Activated CD4-positive, alpha-beta memory T cell treated with anti-CD3 and anti-CD28 coated beads, Interleukin-2, amount 10 ng/mL, durations not matched to agents 7 days and 5 days (primary cell): ENCODE results near the gene C10orf143. TPM values are rescaled to one million over a fixed set of nuclear protein-coding genes. Genes with fewer than 3 reads are reported as not detected.

Source experiments
- CTCF ChIA-PET: fragments of 350-600 bp; sonication (Branson Sonifier 250); formaldehyde crosslinking; loops from one replicate; lab custom pipeline; 2021; ENCODE audit warnings: antibody characterized with exemption, inconsistent platforms; lab: Charles Lee
- POLR2A ChIA-PET: fragments of 350-600 bp; sonication (Branson Sonifier 250); formaldehyde crosslinking; loops from one replicate; lab custom pipeline; 2021; ENCODE audit warnings: antibody characterized with exemption; lab: Charles Lee
- DNase-seq: peaks from one replicate; pipeline ENCODE4 v3.0.0-alpha.2; 2020
- H3K27ac Mint-ChIP-seq: one replicate; pipeline ENCODE4 v1.8.0; 2021; ENCODE audit warnings: mild to moderate bottlenecking, mixed read lengths
- H3K27me3 Mint-ChIP-seq: one replicate; pipeline ENCODE4 v1.8.0; 2021; ENCODE audit warnings: mixed read lengths
- H3K36me3 Mint-ChIP-seq: one replicate; pipeline ENCODE4 v1.8.0; 2021; ENCODE audit warnings: low read depth, mixed read lengths
- H3K4me1 Mint-ChIP-seq: one replicate; pipeline ENCODE4 v1.8.0; 2021; ENCODE audit warnings: mixed read lengths
- H3K4me3 Mint-ChIP-seq: one replicate; pipeline ENCODE4 v1.8.0; 2021; ENCODE audit warnings: mild to moderate bottlenecking, mixed read lengths
- H3K9me3 Mint-ChIP-seq: one replicate; pipeline ENCODE4 v1.8.0; 2021; ENCODE audit warnings: mixed read lengths
- total RNA-seq, 2 experiments: library from RNA; stranded (reverse); gene quantifications; one replicate each; pipeline ENCODE4 v1.2.3, GENCODE V29; 2021

Gene C10orf143
- total RNA-seq, 2 experiments from 2014 or later: 2.5 TPM

DNA sequence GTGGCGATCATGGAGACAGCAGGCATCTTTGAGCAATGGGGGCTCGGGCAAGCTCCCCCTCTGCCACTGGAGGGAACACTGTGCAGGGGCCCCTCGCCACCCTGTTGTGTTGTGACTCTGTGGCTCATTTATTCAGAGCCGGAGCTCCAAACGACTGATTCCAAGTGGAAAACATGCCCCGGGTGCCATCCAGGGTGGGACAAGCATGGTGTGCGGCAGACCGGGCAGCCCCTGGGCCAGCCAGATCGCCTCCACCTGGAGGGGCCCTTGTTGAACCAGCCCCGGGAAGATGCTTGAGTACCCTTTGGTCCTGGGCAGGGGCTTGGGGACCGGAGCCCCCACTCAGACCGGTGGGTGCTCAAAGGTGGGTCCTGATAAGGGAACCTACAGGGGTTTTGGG, 61.4 kb downstream of the C10orf143 start:
- Mint-ChIP-seq H3K4me1 (no peaks in the 10 kb centered on the region), H3K9me3 (no peaks in the 10 kb centered on the region), H3K36me3 (no peaks in the 10 kb centered on the region), H3K27ac (no peak overlapping the region), H3K27me3 (no peaks in the 10 kb centered on the region), H3K4me3 (no peak overlapping the region)
- no peak for DNase-seq
- ChIA-PET POLR2A (no interaction called here), CTCF (no interaction called here)

DNA sequence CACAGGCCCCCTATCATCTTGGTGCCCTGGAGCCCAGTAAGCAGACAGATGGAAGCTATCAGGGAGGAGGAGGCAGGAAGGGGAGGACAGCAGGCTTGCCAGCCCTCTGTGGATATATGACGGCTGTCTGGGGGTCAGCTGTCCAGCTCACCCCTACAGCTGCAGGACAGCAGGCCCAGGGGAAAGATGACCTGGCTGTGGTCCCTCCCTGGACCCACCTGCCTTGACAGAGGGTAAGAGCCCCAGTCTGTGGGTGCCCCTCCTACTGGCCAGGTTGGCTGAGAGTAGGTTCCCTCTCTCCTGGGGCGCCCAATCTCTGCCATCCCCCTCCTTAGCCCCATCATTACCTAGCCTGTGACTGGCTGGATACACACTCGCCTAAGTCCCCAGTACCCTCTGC, 62.5 kb downstream of the C10orf143 start:
- Mint-ChIP-seq H3K9me3 (no peaks in the 10 kb centered on the region), H3K36me3 (no peaks in the 10 kb centered on the region), H3K27ac (no peak overlapping the region), H3K4me1 (no peaks in the 10 kb centered on the region), H3K4me3 (no peak overlapping the region), H3K27me3 (peaks cover 3% of the 10 kb centered on the region)
- DNase-seq: no peak
- POLR2A ChIA-PET: no interaction called here
- CTCF ChIA-PET: no interaction called here

DNA sequence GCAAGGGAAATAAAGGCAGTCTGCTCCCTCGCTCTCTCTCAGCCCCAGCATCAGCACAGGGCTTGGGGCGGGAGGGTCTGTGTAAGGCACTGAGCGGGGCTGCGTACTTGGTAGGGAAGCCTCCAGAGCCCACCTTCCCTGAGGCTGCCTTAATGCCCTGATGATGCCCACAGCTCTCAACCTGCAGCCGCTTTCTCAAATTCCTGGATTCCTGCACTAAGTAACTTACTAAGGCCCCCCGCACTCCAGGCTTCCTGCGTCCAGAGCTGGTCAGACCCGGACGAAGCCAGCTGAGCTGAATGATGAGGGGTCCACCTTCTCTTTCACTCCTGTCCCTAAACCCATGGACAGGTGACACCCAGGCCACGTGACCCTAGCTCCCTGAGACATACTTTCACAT, 63.3 kb downstream of the C10orf143 start:
- peaks cover 3% of the 10 kb centered on the region for H3K27me3 Mint-ChIP-seq
- DNase-seq: no peak
- ChIA-PET CTCF (no interaction called here), POLR2A (no interaction called here)
- no peaks in the 10 kb centered on the region for H3K36me3 Mint-ChIP-seq
- no peak overlapping the region for H3K4me3 Mint-ChIP-seq
- no peaks in the 10 kb centered on the region for H3K4me1 Mint-ChIP-seq
- no peak overlapping the region for H3K27ac Mint-ChIP-seq
- H3K9me3 Mint-ChIP-seq: no peaks in the 10 kb centered on the region

DNA sequence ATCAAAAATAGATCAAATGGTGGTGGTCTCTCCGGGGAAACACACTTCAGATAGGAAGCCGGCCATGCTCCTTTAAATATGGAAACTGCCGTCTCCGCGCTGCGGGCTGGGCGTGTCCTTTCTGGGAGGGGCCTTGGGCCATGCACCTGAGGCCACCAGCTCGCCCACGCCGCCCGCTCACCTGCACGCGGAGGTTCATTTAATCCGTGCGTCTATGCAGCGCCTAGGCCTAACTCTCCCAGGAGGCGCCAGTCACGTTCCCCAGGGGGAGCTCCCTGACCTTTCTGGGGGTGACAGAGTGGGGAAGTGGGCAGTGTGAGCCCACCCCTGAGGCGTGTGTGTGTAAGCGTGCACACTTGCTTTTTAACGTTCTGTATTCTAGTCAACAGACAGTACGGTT, 64.0 kb downstream of the C10orf143 start:
- POLR2A ChIA-PET: no interaction called here
- peaks cover 3% of the 10 kb centered on the region for H3K27me3 Mint-ChIP-seq

DNA sequence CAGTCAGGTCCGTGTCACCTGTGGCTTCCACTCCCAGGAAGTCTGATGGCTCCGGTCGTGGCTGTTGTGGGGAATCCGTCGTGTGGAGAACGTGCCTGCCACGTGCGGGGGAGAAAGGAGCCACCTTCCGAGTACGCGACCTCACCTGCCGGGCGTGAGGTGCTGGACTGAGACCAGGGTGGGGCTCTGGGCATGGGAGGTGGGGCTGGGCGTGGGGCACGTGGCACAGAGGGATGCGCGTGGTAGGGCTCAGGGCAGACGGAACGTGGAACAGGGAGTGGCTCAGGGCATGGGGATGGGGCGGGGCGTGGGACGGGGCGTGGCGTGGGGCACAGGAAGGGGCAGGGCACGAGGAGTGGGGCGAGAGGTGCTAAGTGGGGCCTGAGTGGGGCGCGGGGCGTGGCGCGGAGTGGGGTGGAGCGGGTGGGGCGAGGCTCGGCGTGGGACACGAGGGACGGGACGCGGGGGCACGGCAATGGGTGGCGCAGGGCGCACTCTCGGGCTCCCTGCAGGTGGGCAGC, 64.8 kb downstream of the C10orf143 start:
- Mint-ChIP-seq H3K4me3 (no peak overlapping the region), H3K27me3 (peaks cover 3% of the 10 kb centered on the region), H3K4me1 (no peaks in the 10 kb centered on the region), H3K27ac (no peak overlapping the region), H3K9me3 (no peaks in the 10 kb centered on the region), H3K36me3 (no peaks in the 10 kb centered on the region)
- DNase-seq: no peak
- ChIA-PET CTCF (no interaction called here), POLR2A (no interaction called here)

More for the DNA sequence above, 64.0 kb downstream of the C10orf143 start:
- H3K36me3 Mint-ChIP-seq: no peaks in the 10 kb centered on the region
- DNase-seq: no peak
- H3K4me1 Mint-ChIP-seq: no peaks in the 10 kb centered on the region
- H3K9me3 Mint-ChIP-seq: no peaks in the 10 kb centered on the region
- CTCF ChIA-PET: no interaction called here
- no peak overlapping the region for H3K4me3 Mint-ChIP-seq
- H3K27ac Mint-ChIP-seq: no peak overlapping the region

DNA sequence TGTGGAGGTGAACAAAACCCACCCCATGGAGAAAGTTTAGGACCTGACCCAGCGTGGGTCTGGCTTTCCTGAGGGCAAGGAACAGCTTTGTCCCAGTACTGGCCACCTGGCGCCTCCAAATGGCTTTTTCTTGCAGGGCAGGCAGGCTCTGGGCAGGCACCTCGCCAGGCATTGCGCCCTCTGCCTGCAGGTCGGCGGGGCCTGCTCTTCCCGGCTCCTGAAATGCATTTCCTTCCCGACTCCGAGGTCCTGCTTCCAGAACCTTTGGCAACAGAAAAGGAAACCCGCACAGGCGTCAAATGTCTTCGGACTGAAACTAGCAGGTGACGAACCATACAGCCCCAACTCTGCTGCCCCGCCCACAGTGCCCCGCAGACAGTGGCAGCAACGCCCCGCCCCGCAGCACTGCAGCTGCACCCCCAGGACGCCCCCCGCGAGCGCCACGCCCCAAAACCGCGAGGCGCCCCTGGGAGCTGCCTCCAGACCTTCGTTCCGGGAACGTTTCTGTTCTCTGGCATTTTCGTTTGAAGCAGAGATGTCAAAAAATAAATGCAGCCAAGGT, 65.5 kb downstream of the C10orf143 start:
- Mint-ChIP-seq H3K36me3 (no peaks in the 10 kb centered on the region), H3K4me1 (no peaks in the 10 kb centered on the region), H3K27ac (no peak overlapping the region), H3K27me3 (peaks cover 3% of the 10 kb centered on the region), H3K9me3 (no peaks in the 10 kb centered on the region), H3K4me3 (no peak overlapping the region)
- DNase-seq: no peak
- CTCF ChIA-PET: no interaction called here
- POLR2A ChIA-PET: no interaction called here

DNA sequence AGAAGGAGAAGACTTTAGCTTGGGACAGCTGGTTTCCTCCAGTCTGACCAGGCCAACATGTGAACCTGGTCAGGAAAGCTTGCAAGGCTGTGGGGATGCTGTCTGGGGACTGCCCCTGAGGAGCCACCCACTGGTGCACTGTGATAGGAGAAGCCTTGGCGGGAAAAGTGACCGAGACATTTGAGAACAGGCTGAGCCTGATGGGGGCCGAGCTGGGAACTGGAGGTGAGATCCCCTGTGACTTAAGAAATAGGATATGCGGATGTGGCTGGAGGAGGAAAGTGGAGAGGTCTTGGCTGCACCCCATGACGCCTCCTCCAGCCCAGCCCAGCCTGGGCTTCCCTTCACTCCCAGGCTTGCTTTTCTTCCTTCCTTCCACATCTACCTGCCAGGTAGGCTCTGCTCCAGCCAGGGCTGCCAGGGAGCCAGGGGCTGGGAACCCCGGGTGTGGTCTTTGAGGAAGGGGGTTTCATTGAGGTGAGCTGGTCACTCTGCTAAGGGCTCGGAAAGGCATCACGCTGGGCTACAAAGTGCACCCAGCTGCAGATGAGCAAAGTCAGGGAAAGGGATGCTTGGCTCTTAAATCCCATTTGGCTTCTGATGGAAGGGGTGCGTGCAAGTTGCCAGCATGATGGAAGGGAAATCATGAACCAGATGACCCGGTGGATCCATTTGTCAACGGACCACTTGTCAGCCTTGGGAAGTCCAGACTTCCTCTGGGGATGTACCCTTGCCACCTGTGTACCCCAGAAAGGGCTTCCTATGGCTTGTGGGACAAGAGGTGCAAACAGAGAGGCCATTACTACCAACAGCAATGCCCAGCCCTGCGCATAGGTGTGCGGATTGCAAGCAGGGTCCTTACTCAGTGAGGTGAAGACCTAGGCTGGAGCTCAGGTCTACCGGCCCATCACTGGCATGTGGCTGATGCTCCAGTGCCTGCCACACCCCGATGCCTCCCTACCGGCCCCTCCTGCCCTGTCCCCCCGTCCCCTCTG, 66.3 kb downstream of the C10orf143 start:
- POLR2A ChIA-PET: no interaction called here
- H3K27me3 Mint-ChIP-seq: peaks cover 3% of the 10 kb centered on the region
- CTCF ChIA-PET: no interaction called here
- H3K4me1 Mint-ChIP-seq: no peaks in the 10 kb centered on the region
- H3K36me3 Mint-ChIP-seq: no peaks in the 10 kb centered on the region
- no peaks in the 10 kb centered on the region for H3K9me3 Mint-ChIP-seq
- no peak overlapping the region for H3K4me3 Mint-ChIP-seq
- no peak for DNase-seq
- no peak overlapping the region for H3K27ac Mint-ChIP-seq

DNA sequence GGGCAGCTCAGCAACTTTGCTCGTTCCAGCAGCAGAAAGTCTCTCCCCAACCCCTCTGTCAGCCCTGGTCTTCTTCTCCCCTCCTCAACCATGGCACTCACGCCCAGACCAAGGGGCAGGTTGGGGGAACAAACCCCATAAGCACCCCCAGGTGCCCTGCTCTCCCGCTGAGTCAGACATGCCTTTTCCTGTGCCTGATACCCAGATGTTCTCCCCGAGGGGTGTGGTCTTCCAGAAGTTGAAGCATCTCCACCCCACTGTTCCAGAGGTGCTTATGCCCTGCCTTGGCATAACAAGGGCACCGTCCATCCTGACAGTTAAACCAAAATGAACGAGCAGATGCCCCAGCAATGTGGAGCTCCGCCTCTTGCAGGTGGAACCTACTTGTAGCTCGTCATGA, 67.1 kb downstream of the C10orf143 start:
- ChIA-PET CTCF (no interaction called here), POLR2A (no interaction called here)
- Mint-ChIP-seq H3K9me3 (no peaks in the 10 kb centered on the region), H3K36me3 (no peaks in the 10 kb centered on the region), H3K4me3 (no peak overlapping the region), H3K4me1 (no peaks in the 10 kb centered on the region), H3K27me3 (peaks cover 3% of the 10 kb centered on the region), H3K27ac (no peak overlapping the region)
- DNase-seq: no peak

DNA sequence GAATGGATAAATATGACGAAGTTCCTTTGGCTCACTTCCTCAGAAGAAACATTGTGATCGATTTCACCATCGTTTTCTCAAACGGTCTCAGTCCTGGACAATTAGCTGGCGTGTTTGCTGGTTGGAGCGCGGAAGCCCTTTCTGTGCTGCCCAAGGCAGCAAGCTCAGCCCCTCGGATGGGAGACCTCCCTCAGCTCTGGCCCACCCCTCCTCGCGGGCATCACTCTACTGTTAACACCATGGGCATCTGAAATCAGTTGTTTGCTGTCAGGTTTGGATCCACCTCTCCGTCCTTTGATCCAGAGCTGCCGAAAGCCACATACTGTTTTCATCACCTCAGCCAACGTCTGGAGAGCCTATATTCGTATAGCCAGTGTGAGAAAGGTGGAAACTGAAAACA, 68.2 kb downstream of the C10orf143 start:
- H3K27me3 Mint-ChIP-seq: peaks cover 3% of the 10 kb centered on the region
- CTCF ChIA-PET: no interaction called here
- H3K4me1 Mint-ChIP-seq: no peaks in the 10 kb centered on the region
- no peaks in the 10 kb centered on the region for H3K36me3 Mint-ChIP-seq
- no peak for DNase-seq
- H3K9me3 Mint-ChIP-seq: no peaks in the 10 kb centered on the region
- POLR2A ChIA-PET: no interaction called here
- H3K4me3 Mint-ChIP-seq: no peak overlapping the region
- no peak overlapping the region for H3K27ac Mint-ChIP-seq

DNA sequence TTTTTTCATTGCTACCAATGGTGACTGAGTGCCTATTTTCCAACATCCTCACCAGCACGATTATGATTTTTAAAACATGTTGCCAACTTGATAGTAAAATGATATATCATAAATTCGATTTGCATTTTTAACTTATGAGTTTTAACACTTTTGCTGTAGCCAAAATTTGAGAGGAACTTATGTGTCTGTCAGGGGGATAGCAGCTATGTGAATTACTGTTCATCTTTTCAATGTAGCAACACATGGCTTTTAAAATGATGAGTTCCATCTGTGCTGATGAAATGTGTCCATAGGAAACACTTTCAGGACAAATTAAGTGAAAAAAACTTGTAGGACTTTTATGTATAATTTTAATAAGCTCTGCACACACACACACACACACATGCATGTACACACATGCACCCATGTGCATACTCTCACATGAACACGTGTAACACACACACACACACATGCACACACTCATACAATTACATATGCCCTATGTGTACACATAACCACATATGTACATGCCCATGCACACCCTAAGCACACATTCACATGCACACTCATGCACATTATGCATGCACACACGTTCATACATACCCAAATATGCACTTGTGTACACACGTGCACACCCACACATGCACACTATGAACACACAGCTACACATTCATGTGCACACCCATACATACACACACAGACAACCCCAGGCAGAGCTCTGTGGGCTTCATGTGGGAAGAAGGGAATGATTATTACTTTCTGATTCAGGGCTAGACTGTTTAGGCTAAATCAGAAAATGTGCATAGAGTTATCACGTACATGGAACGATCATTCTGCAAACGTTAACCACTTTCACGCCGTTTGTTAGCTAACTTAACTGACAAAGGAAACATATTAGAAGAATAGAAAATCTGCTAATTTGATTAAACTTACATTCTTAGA, 68.9 kb downstream of the C10orf143 start:
- CTCF ChIA-PET: no interaction called here
- no peaks in the 10 kb centered on the region for H3K36me3 Mint-ChIP-seq
- POLR2A ChIA-PET: no interaction called here

DNA sequence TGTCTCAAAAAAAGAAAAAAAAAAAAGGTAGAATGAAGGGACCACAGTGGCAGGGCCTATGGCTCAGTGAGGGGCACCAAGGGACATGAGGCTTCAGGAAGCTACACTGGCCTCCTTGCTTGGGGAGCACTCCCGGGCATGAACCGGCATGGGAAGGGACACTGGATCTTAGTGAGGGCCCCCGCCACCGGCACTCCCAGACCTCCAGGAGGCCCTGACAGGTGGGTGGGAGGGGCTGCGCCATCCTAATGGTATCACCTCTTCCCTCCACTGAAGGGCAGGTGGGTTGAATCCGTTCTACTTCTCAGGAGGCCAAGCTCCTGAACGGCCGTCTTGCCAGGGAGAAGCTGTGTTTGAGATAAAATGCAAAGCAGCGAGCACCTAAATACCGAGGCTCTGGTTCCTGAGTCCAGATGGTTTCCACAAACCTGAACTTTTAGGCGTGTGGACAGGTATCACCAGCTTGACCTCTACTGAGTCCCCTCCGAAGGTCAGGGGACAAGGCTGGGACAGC, 69.8 kb downstream of the C10orf143 start:
- no peak for DNase-seq
- no peaks in the 10 kb centered on the region for H3K9me3 Mint-ChIP-seq
- ChIA-PET CTCF (no interaction called here), POLR2A (no interaction called here)
- no peak overlapping the region for H3K27ac Mint-ChIP-seq
- H3K27me3 Mint-ChIP-seq: peaks cover 3% of the 10 kb centered on the region
- H3K4me1 Mint-ChIP-seq: no peaks in the 10 kb centered on the region
- H3K4me3 Mint-ChIP-seq: no peak overlapping the region
- no peaks in the 10 kb centered on the region for H3K36me3 Mint-ChIP-seq

More for the DNA sequence above, 68.9 kb downstream of the C10orf143 start:
- H3K4me1 Mint-ChIP-seq: no peaks in the 10 kb centered on the region
- peaks cover 3% of the 10 kb centered on the region for H3K27me3 Mint-ChIP-seq
- no peak for DNase-seq
- no peaks in the 10 kb centered on the region for H3K9me3 Mint-ChIP-seq
- no peak overlapping the region for H3K4me3 Mint-ChIP-seq
- no peak overlapping the region for H3K27ac Mint-ChIP-seq

DNA sequence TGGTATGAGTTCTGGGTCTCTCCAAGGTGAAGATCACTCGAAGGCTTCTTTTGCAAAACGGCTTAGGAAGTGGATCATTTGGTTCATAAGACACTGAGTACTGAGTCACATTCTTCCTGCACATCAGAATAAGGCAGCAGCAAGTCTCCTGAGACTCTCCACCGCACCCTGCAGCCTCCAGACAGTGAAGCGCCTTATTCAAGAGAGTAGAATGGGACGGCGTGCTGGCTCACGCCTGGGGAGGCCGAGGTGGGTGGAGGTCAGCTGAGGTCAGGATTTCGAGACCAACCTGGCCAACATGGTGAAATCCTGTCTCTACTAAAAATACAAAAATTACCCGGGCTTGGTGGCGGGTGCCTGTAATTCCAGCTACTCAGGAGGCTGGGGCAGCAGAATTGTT, 70.3 kb downstream of the C10orf143 start:
- H3K9me3 Mint-ChIP-seq: no peaks in the 10 kb centered on the region
- CTCF ChIA-PET: no interaction called here
- no peak overlapping the region for H3K4me3 Mint-ChIP-seq
- peaks cover 3% of the 10 kb centered on the region for H3K27me3 Mint-ChIP-seq
- H3K27ac Mint-ChIP-seq: no peak overlapping the region
- POLR2A ChIA-PET: no interaction called here
- no peaks in the 10 kb centered on the region for H3K4me1 Mint-ChIP-seq
- DNase-seq: no peak
- no peaks in the 10 kb centered on the region for H3K36me3 Mint-ChIP-seq

DNA sequence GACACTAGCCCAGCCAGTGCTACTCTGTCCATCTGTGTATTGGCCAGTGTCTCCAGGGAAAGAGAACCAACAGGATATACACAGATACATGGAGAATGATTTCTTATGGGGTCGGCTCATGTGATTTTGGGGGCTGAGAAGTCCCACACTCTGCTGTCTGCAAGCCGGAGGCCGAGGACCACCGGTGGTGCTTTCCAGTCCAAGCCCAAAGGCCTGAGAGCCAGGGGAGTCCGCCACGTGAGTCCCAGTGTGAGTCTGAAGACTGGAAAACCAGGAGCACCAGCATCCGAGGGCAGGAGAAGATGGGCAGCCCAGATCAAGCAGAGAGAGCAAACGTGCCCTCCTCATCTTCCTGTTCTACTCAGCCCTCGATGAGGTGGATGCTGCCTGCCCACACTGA, 71.5 kb downstream of the C10orf143 start:
- Mint-ChIP-seq H3K27me3 (peaks cover 5% of the 10 kb centered on the region), H3K4me1 (no peaks in the 10 kb centered on the region), H3K4me3 (no peak overlapping the region), H3K9me3 (no peaks in the 10 kb centered on the region), H3K36me3 (no peaks in the 10 kb centered on the region), H3K27ac (no peak overlapping the region)
- no peak for DNase-seq
- POLR2A ChIA-PET: no interaction called here
- CTCF ChIA-PET: no interaction called here
